DLD1 (cell line): ENCODE results near the gene TRPC4AP.

ENCODE experiments used
- in situ Hi-C: cut with HindIII; loops from 2 replicates; pipeline ENCODE4 v1.10.0; 2017; ENCODE audit warnings: low sequenced_read_pairs

Gene TRPC4AP

GRCh38 chr20:34990231-34990630 lies 102.4 kb downstream of the TRPC4AP start:
- in situ Hi-C loops, result no loop called here

GRCh38 chr20:34989670-34990069 lies 102.9 kb downstream of the TRPC4AP start:
- in situ Hi-C loops, result no loop called here

GRCh38 chr20:34989118-34989517 lies 103.5 kb downstream of the TRPC4AP start:
- in situ Hi-C loops, result no loop called here

- in situ Hi-C loops, result no loop called here
These were observed 104.4 kb downstream of the TRPC4AP start for GRCh38 chr20:34988191-34988540.

- in situ Hi-C loops, result no loop called here
These were observed 105.1 kb downstream of the TRPC4AP start for GRCh38 chr20:34987288-34988190.

GRCh38 chr20:34986311-34987287 lies 106.0 kb downstream of the TRPC4AP start:
- in situ Hi-C loops, result no loop called here

- in situ Hi-C loops, result no loop called here
These were observed 106.9 kb downstream of the TRPC4AP start for GRCh38 chr20:34985461-34986310.

GRCh38 chr20:34984756-34985261 lies 107.8 kb downstream of the TRPC4AP start:
- in situ Hi-C loops, result no loop called here

GRCh38 chr20:34983995-34984735 lies 108.4 kb downstream of the TRPC4AP start:
- in situ Hi-C loops, result no loop called here

GRCh38 chr20:34983089-34983820 lies 109.4 kb downstream of the TRPC4AP start:
- in situ Hi-C loops, result no loop called here

- in situ Hi-C loops, result no loop called here
These were observed 110.1 kb downstream of the TRPC4AP start for GRCh38 chr20:34982270-34983088.

GRCh38 chr20:34980543-34981233 lies 111.9 kb downstream of the TRPC4AP start:
- in situ Hi-C loops, result no loop called here

- in situ Hi-C loops, result no loop called here
These were observed 113.0 kb downstream of the TRPC4AP start for GRCh38 chr20:34979366-34980153.

- in situ Hi-C loops, result no loop called here
These were observed 114.4 kb downstream of the TRPC4AP start for GRCh38 chr20:34978092-34978744.

- in situ Hi-C loops, result no loop called here
These were observed 115.1 kb downstream of the TRPC4AP start for GRCh38 chr20:34977365-34978091.

GRCh38 chr20:34976286-34976685 lies 116.3 kb downstream of the TRPC4AP start:
- in situ Hi-C loops, result no loop called here
